Mucosa of stomach (tissue), 1 donor: ENCODE measurements around the gene SPATA3.

Source experiments
- H3K27me3 ChIP-seq: one replicate; pipeline ENCODE4 v1.7.0; 2013; ENCODE audit warnings: mild to moderate bottlenecking, low read length; ENCODE audit not compliant: control insufficient read depth, insufficient read depth
- H3K36me3 ChIP-seq: one replicate; pipeline ENCODE4 v1.7.0; 2013; ENCODE audit warnings: low read length; ENCODE audit not compliant: control insufficient read depth, insufficient read depth
- H3K4me1 ChIP-seq: one replicate; pipeline ENCODE4 v1.7.0; 2013; ENCODE audit warnings: mild to moderate bottlenecking, low read length; ENCODE audit not compliant: control insufficient read depth, insufficient read depth
- H3K4me3 ChIP-seq: one replicate; pipeline ENCODE4 v1.7.0; 2013; ENCODE audit warnings: low read length
- H3K9ac ChIP-seq: one replicate; pipeline ENCODE4 v1.7.0; 2013; ENCODE audit warnings: mild to moderate bottlenecking, low read length, moderate library complexity
- H3K9me3 ChIP-seq: one replicate; pipeline ENCODE4 v1.7.0; 2013; ENCODE audit warnings: mild to moderate bottlenecking, low read length, moderate library complexity; ENCODE audit not compliant: control insufficient read depth
- donor health status: Pancreatic carcinoma.

SPATA3 gene

GRCh38 chr2:231037731-231038482, 42.0 kb downstream of the SPATA3 start:
- no peaks in the 10 kb centered on the region for H3K9me3 ChIP-seq
- peak overlapping the region; percentile 53 for H3K9ac ChIP-seq
- H3K4me1 ChIP-seq = peaks cover 26% of the 10 kb centered on the region
- peak overlapping the region; percentile 49 for H3K4me3 ChIP-seq
- peaks cover 5% of the 10 kb centered on the region for H3K27me3 ChIP-seq
- H3K36me3 ChIP-seq = no peaks in the 10 kb centered on the region

- Histone ChIP-seq H3K4me1 (peaks cover 22% of the 10 kb centered on the region), H3K9ac (peak overlapping the region; percentile 53), H3K4me3 (peak overlapping the region; percentile 49), H3K9me3 (no peaks in the 10 kb centered on the region), H3K27me3 (peaks cover 5% of the 10 kb centered on the region), H3K36me3 (no peaks in the 10 kb centered on the region)
These were observed 42.8 kb downstream of the SPATA3 start for GRCh38 chr2:231038483-231039293.

- Histone ChIP-seq H3K36me3 (no peaks in the 10 kb centered on the region), H3K27me3 (peaks cover 5% of the 10 kb centered on the region), H3K4me1 (peaks cover 17% of the 10 kb centered on the region), H3K4me3 (no peak overlapping the region), H3K9me3 (no peaks in the 10 kb centered on the region), H3K9ac (no peak overlapping the region)
These were observed 43.4 kb downstream of the SPATA3 start for GRCh38 chr2:231039294-231039664.

- Histone ChIP-seq H3K9ac (no peak overlapping the region), H3K27me3 (peaks cover 5% of the 10 kb centered on the region), H3K9me3 (no peaks in the 10 kb centered on the region), H3K36me3 (no peaks in the 10 kb centered on the region), H3K4me3 (no peak overlapping the region), H3K4me1 (peaks cover 13% of the 10 kb centered on the region)
These were observed 44.0 kb downstream of the SPATA3 start for GRCh38 chr2:231039821-231040364.

GRCh38 chr2:231041061-231041689, 45.3 kb downstream of the SPATA3 start:
- Histone ChIP-seq H3K36me3 (no peaks in the 10 kb centered on the region), H3K9ac (no peak overlapping the region), H3K4me3 (no peak overlapping the region), H3K27me3 (peaks cover 5% of the 10 kb centered on the region), H3K4me1 (peaks cover 13% of the 10 kb centered on the region), H3K9me3 (no peaks in the 10 kb centered on the region)

GRCh38 chr2:231043796-231044195, 47.9 kb downstream of the SPATA3 start:
- Histone ChIP-seq H3K9me3 (no peaks in the 10 kb centered on the region), H3K27me3 (peaks cover 6% of the 10 kb centered on the region), H3K36me3 (peaks cover 10% of the 10 kb centered on the region), H3K4me1 (peaks cover 30% of the 10 kb centered on the region), H3K9ac (no peak overlapping the region), H3K4me3 (no peak overlapping the region)

- H3K4me1 ChIP-seq = peaks cover 41% of the 10 kb centered on the region
- H3K4me3 ChIP-seq = no peak overlapping the region
These were observed 51.0 kb downstream of the SPATA3 start for GRCh38 chr2:231046916-231047273.

GRCh38 chr2:231047274-231047922, 51.5 kb downstream of the SPATA3 start:
- Histone ChIP-seq H3K4me3 (no peak overlapping the region), H3K36me3 (peaks cover 10% of the 10 kb centered on the region), H3K4me1 (peaks cover 46% of the 10 kb centered on the region), H3K27me3 (peaks cover 5% of the 10 kb centered on the region), H3K9ac (peak overlapping the region; percentile 20), H3K9me3 (no peaks in the 10 kb centered on the region)

More at GRCh38 chr2:231046916-231047273, 51.0 kb downstream of the SPATA3 start:
- H3K9me3 ChIP-seq = no peaks in the 10 kb centered on the region
- H3K27me3 ChIP-seq = peaks cover 5% of the 10 kb centered on the region
- peaks cover 10% of the 10 kb centered on the region for H3K36me3 ChIP-seq
- peak overlapping the region; percentile 20 for H3K9ac ChIP-seq

GRCh38 chr2:231047923-231048915, 52.3 kb downstream of the SPATA3 start:
- H3K36me3 ChIP-seq = peaks cover 10% of the 10 kb centered on the region
- H3K4me3 ChIP-seq = no peak overlapping the region
- H3K9me3 ChIP-seq = no peaks in the 10 kb centered on the region
- H3K4me1 ChIP-seq = peaks cover 52% of the 10 kb centered on the region
- no peak overlapping the region for H3K9ac ChIP-seq
- peaks cover 5% of the 10 kb centered on the region for H3K27me3 ChIP-seq

GRCh38 chr2:231049286-231050017, 53.5 kb downstream of the SPATA3 start:
- peaks cover 5% of the 10 kb centered on the region for H3K27me3 ChIP-seq
- no peak overlapping the region for H3K4me3 ChIP-seq
- peak overlapping the region; percentile 11 for H3K9ac ChIP-seq
- peaks cover 10% of the 10 kb centered on the region for H3K36me3 ChIP-seq
- H3K9me3 ChIP-seq = no peaks in the 10 kb centered on the region
- H3K4me1 ChIP-seq = peaks cover 52% of the 10 kb centered on the region
